ENCODE measurements around the gene MCCC1.

- TF ChIP-seq POLR2A (IDR thresholded peaks at IDR 0.05; ENCODE audit: low read depth) (no peak), CTCF (IDR thresholded peaks at IDR 0.05) (no peak), POLR2AphosphoS5 (IDR thresholded peaks at IDR 0.05) (no peak)
Observed at GRCh38 chr3:182973047-182973446, 126.2 kb downstream of the MCCC1 start.
